ENCODE measurements around the gene INHBA. TPM values are rescaled to one million over a fixed set of nuclear protein-coding genes. Genes with fewer than 3 reads are reported as not detected.

INHBA gene
- total RNA-seq, 1 experiment from 2014 or later, result 17.3 TPM

GRCh38 chr7:41640487-41640886 lies 62.4 kb downstream of the INHBA start:
- Histone ChIP-seq H3K4me3 (no peak overlapping the region), H3K36me3 (ENCODE audit: low read depth) (no peaks in the 10 kb centered on the region), H2AFZ (no peak overlapping the region), H3K79me2 (ENCODE audit: low read depth) (no peaks in the 10 kb centered on the region), H4K20me1 (ENCODE audit: insufficient read depth) (no peaks in the 10 kb centered on the region), H3K27ac (no peak overlapping the region), H3K9me3 (ENCODE audit: insufficient read depth, low read depth) (0 out of 2 replicates have a peak, but pooled peaks cover 4% of the 10 kb centered on the region), H3K4me1 (replicated peaks; ENCODE audit: insufficient read depth) (no peaks in the 10 kb centered on the region), H3K27me3 (ENCODE audit: insufficient read depth, low read depth) (no peaks in the 10 kb centered on the region), H3F3A (ENCODE audit: insufficient read depth, low read depth) (no peaks in the 10 kb centered on the region), H3K9me2 (ENCODE audit: insufficient read depth) (0 out of 2 replicates have a peak, but pooled peaks cover 5% of the 10 kb centered on the region), H3K4me2 (no peak overlapping the region)
- no TSS peak for BruUV-seq (replicated peaks)
- TF ChIP-seq CTCF (conservative IDR thresholded peaks at IDR 0.05), result no peak
- TF ChIP-seq EZH2 (IDR thresholded peaks at IDR 0.05; ENCODE audit: low read depth), result no peak
- CTCF ChIA-PET, result no interaction called here
- POLR2A ChIA-PET (ENCODE audit: unreplicated experiment), result no interaction called here
- no peak for DNase-seq
- intact Hi-C loops (cut with micrococcal nuclease; ENCODE audit: unreplicated experiment), result no loop called here

- TF ChIP-seq CTCF (conservative IDR thresholded peaks at IDR 0.05) (no peak), EZH2 (IDR thresholded peaks at IDR 0.05; ENCODE audit: low read depth) (no peak)
- H3K79me2 ChIP-seq (ENCODE audit: low read depth), result no peaks in the 10 kb centered on the region
- no TSS peak for BruUV-seq (replicated peaks)
These were observed 65.8 kb downstream of the INHBA start for GRCh38 chr7:41637049-41637448.

More at GRCh38 chr7:41637049-41637448, 65.8 kb downstream of the INHBA start:
- POLR2A ChIA-PET (ENCODE audit: unreplicated experiment), result interaction anchor here (0.5 to 0.6 kb wide), 2 partner anchors 379 to 634 kb away, joined by 3 to 6 read pairs; no protein-coding TSS in a partner anchor
- H3K36me3 ChIP-seq (ENCODE audit: low read depth), result no peaks in the 10 kb centered on the region
- no peak overlapping the region for H3K27ac ChIP-seq
- no peak overlapping the region for H3K4me3 ChIP-seq
- CTCF ChIA-PET, result no interaction called here
- H3K4me2 ChIP-seq, result no peak overlapping the region
- no peaks in the 10 kb centered on the region for H3K27me3 ChIP-seq (ENCODE audit: insufficient read depth, low read depth)
- H3K9me2 ChIP-seq (ENCODE audit: insufficient read depth), result 0 out of 2 replicates have a peak, but pooled peaks cover 5% of the 10 kb centered on the region
- H3K9me3 ChIP-seq (ENCODE audit: insufficient read depth, low read depth), result 0 out of 2 replicates have a peak, but pooled peaks cover 4% of the 10 kb centered on the region
- H2AFZ ChIP-seq, result no peak overlapping the region
- intact Hi-C loops (cut with micrococcal nuclease; ENCODE audit: unreplicated experiment), result no loop called here
- no peaks in the 10 kb centered on the region for H3K4me1 ChIP-seq (replicated peaks; ENCODE audit: insufficient read depth)
- no peaks in the 10 kb centered on the region for H3F3A ChIP-seq (ENCODE audit: insufficient read depth, low read depth)
- no peaks in the 10 kb centered on the region for H4K20me1 ChIP-seq (ENCODE audit: insufficient read depth)
- DNase-seq, result no peak

All from PC-9 (cell line).